Caco-2 (cell line): ENCODE results near the gene MARK4. TPM values are rescaled to one million over a fixed set of nuclear protein-coding genes. Genes with fewer than 3 reads are reported as not detected.

ENCODE experiments used
- BruUV-seq: library from RNA; stranded (reverse); fragments of 400-500 nt; replicated peaks from 2 replicates; lab custom pipeline; 2021; lab: Mats Ljungman, UMichigan
- CTCF ChIA-PET: fragments of 300-600 bp; sonication (Branson Sonifier 250); formaldehyde crosslinking; loops from one replicate; lab custom pipeline; 2022; ENCODE audit warnings: antibody characterized with exemption; lab: Charles Lee
- POLR2A ChIA-PET: fragments of 300-600 bp; sonication (Branson Sonifier 250); formaldehyde crosslinking; loops from one replicate; lab custom pipeline; 2022; ENCODE audit warnings: antibody characterized with exemption; lab: Charles Lee
- DNase-seq, 2 experiments: peaks; one replicate each; pipeline versions ENCODE4 v3.0.0 to v3.0.0-alpha.2; 2020 to 2022
- H3K27me3 ChIP-seq: replicated peaks from 2 replicates; pipeline ENCODE4 v1.6.0; 2011; ENCODE audit warnings: low read length; ENCODE audit not compliant: control insufficient read depth, insufficient read depth
- H3K36me3 ChIP-seq: 2 replicates; pipeline ENCODE4 v1.5.1; 2011; ENCODE audit warnings: low read length; ENCODE audit not compliant: control insufficient read depth, insufficient read depth
- H3K4me1 ChIP-seq: fragments of 250-450 bp; sonication (Bioruptor Pico); 2 replicates; pipeline ENCODE4 v1.5.1; 2020; ENCODE audit warnings: mild to moderate bottlenecking
- H3K4me3 ChIP-seq: 2 replicates; pipeline ENCODE4 v1.5.1; 2011; ENCODE audit warnings: low read depth, mild to moderate bottlenecking, control low read depth, low read length
- H3K9me3 ChIP-seq: fragments of 250-450 bp; sonication (Bioruptor Pico); 2 replicates; pipeline ENCODE4 v1.5.1; 2020; ENCODE audit warnings: mild to moderate bottlenecking, moderate library complexity
- H3K27ac Mint-ChIP-seq: one replicate; pipeline ENCODE4 v1.8.0; 2022; ENCODE audit warnings: mixed read lengths; ENCODE audit not compliant: unreplicated experiment
- H3K27me3 Mint-ChIP-seq: one replicate; pipeline ENCODE4 v1.8.0; 2022; ENCODE audit warnings: mixed read lengths; ENCODE audit not compliant: insufficient read depth, unreplicated experiment
- H3K36me3 Mint-ChIP-seq: one replicate; pipeline ENCODE4 v1.8.0; 2022; ENCODE audit warnings: mild to moderate bottlenecking, mixed read lengths; ENCODE audit not compliant: insufficient read depth, unreplicated experiment
- H3K4me1 Mint-ChIP-seq: one replicate; pipeline ENCODE4 v1.8.0; 2022; ENCODE audit warnings: low read depth, mixed read lengths; ENCODE audit not compliant: unreplicated experiment
- H3K4me3 Mint-ChIP-seq: one replicate; pipeline ENCODE4 v1.8.0; 2022; ENCODE audit warnings: mild to moderate bottlenecking, moderate library complexity, mixed read lengths; ENCODE audit not compliant: unreplicated experiment
- H3K9me3 Mint-ChIP-seq: one replicate; pipeline ENCODE4 v1.8.0; 2022; ENCODE audit warnings: mixed read lengths; ENCODE audit not compliant: unreplicated experiment
- CTCF ChIP-seq, 2 experiments: fragments of 200-600 bp in 1 of 2; IDR thresholded peaks; 1 replicate in 1 of 2; 2 replicates in 1 of 2; pipeline versions ENCODE4 v1.5.1 to v1.8.0; 2011 to 2022; ENCODE audit warnings: antibody characterized with exemption in 1 of 2, control low read depth in 1 of 2, inconsistent platforms in 1 of 2, low read depth in 1 of 2, low read length in 1 of 2, mild to moderate bottlenecking in 1 of 2, moderate library complexity in 1 of 2; ENCODE audit not compliant: insufficient read depth in 1 of 2, severe bottlenecking in 1 of 2, unreplicated experiment in 1 of 2
- intact Hi-C: fragments of 100-400 bp; cut with micrococcal nuclease; formaldehyde crosslinking; loops from one replicate; pipeline ENCODE4 v1.10.0; 2022; ENCODE audit not compliant: unreplicated experiment
- total RNA-seq: library from RNA; stranded (reverse); gene quantifications from 2 replicates; pipeline ENCODE4 v1.2.3, GENCODE V29; 2022

Gene MARK4
- total RNA-seq, 1 experiment from 2014 or later: 30.3 TPM

GRCh38 chr19:45217957-45218334 is 33.1 kb upstream of the MARK4 start:
- POLR2A ChIA-PET: no interaction called here
- Mint-ChIP-seq H3K36me3 (no peaks in the 10 kb centered on the region), H3K4me3 (no peak overlapping the region), H3K27ac (no peak overlapping the region), H3K4me1 (no peaks in the 10 kb centered on the region), H3K27me3 (peaks cover 12% of the 10 kb centered on the region), H3K9me3 (no peaks in the 10 kb centered on the region)
- H3K4me3 ChIP-seq: no peak overlapping the region
- no peaks in the 10 kb centered on the region; the same call in 1 of the 2 replicates for H3K4me1 ChIP-seq
- BruUV-seq: no TSS peak
- TF ChIP-seq CTCF (IDR thresholded peaks at IDR 0.05; ENCODE audit: insufficient read depth in 1 of 2, low read depth in 1 of 2, low read length in 1 of 2, severe bottlenecking in 1 of 2, unreplicated experiment in 1 of 2): no peak
- H3K27me3 ChIP-seq: no peaks in the 10 kb centered on the region
- CTCF ChIA-PET: interaction anchor here (0.5 kb wide), 1 partner anchor 21 kb away, joined by 3 read pairs; no protein-coding TSS in a partner anchor
- no peaks in the 10 kb centered on the region for H3K36me3 ChIP-seq
- intact Hi-C loops: no loop called here
- no peaks in the 10 kb centered on the region for H3K9me3 ChIP-seq
- DNase-seq: no peak

DNA sequence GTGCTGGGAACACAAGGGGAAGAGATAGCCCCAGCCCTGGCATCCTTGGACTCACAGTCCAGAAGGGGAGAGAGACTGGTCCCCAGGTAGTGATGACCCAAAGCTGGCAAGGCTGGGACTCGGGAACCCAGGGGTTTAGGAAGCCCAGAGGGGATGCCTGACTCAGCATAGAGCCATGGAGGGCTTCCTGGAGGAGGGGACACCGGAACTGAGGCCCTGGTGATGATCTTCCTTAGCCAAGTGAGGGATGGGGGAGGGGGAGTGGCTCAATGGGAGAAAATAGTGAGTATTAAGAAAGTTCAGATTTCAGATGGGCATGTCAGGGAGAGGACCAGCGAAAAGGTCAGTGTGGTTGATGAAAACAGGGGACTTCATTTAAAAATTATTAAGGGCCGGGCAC is 32.6 kb upstream of the MARK4 start:
- no peaks in the 10 kb centered on the region for H3K36me3 Mint-ChIP-seq
- Histone ChIP-seq H3K36me3 (no peaks in the 10 kb centered on the region), H3K9me3 (no peaks in the 10 kb centered on the region), H3K4me3 (no peak overlapping the region), H3K27me3 (no peaks in the 10 kb centered on the region), H3K4me1 (no peaks in the 10 kb centered on the region; the same call in 1 of the 2 replicates)
- H3K4me3 Mint-ChIP-seq: no peak overlapping the region
- no TSS peak for BruUV-seq
- TF ChIP-seq CTCF (IDR thresholded peaks at IDR 0.05; ENCODE audit: insufficient read depth in 1 of 2, low read depth in 1 of 2, low read length in 1 of 2, severe bottlenecking in 1 of 2, unreplicated experiment in 1 of 2): no peak
- ChIA-PET CTCF (interaction anchor here (0.6 kb wide), 1 partner anchor 61 kb away, joined by 3 read pairs; no protein-coding TSS in a partner anchor), POLR2A (no interaction called here)
- no peaks in the 10 kb centered on the region for H3K4me1 Mint-ChIP-seq
- intact Hi-C loops: no loop called here
- peaks cover 12% of the 10 kb centered on the region for H3K27me3 Mint-ChIP-seq
- no peaks in the 10 kb centered on the region for H3K9me3 Mint-ChIP-seq
- no peak for DNase-seq
- H3K27ac Mint-ChIP-seq: no peak overlapping the region

GRCh38 chr19:45218911-45219743 is 31.9 kb upstream of the MARK4 start:
- no peaks in the 10 kb centered on the region for H3K36me3 ChIP-seq
- intact Hi-C loops: no loop called here
- H3K4me1 Mint-ChIP-seq: no peaks in the 10 kb centered on the region
- H3K36me3 Mint-ChIP-seq: no peaks in the 10 kb centered on the region
- ChIA-PET POLR2A (no interaction called here), CTCF (interaction anchor here (0.6 kb wide), 1 partner anchor 62 kb away, joined by 3 read pairs; no protein-coding TSS in a partner anchor)
- H3K27me3 ChIP-seq: no peaks in the 10 kb centered on the region
- H3K9me3 ChIP-seq: no peaks in the 10 kb centered on the region
- no peaks in the 10 kb centered on the region for H3K9me3 Mint-ChIP-seq
- H3K4me3 Mint-ChIP-seq: no peak overlapping the region
- no peaks in the 10 kb centered on the region; the same call in 1 of the 2 replicates for H3K4me1 ChIP-seq
- no peak for TF ChIP-seq CTCF (IDR thresholded peaks at IDR 0.05; ENCODE audit: insufficient read depth in 1 of 2, low read depth in 1 of 2, low read length in 1 of 2, severe bottlenecking in 1 of 2, unreplicated experiment in 1 of 2)
- H3K27ac Mint-ChIP-seq: no peak overlapping the region
- BruUV-seq: no TSS peak
- no peak overlapping the region for H3K4me3 ChIP-seq
- peaks cover 12% of the 10 kb centered on the region for H3K27me3 Mint-ChIP-seq
- DNase-seq: no peak
